IPS-15b (cell line): ENCODE data around the gene KIAA1191.

Experiments used
- H3K27me3 ChIP-seq: one replicate; pipeline ENCODE4 v1.6.1; 2013; ENCODE audit warnings: low read length; ENCODE audit not compliant: control insufficient read depth, insufficient read depth
- H3K36me3 ChIP-seq: one replicate; pipeline ENCODE4 v1.6.1; 2013; ENCODE audit warnings: low read length; ENCODE audit not compliant: control insufficient read depth, insufficient read depth
- H3K4me1 ChIP-seq: one replicate; pipeline ENCODE4 v1.6.1; 2013; ENCODE audit warnings: mild to moderate bottlenecking, low read length; ENCODE audit not compliant: control insufficient read depth, insufficient read depth
- H3K4me3 ChIP-seq: one replicate; pipeline ENCODE4 v1.5.1; 2013; ENCODE audit warnings: low read depth, low read length
- H3K9ac ChIP-seq: one replicate; pipeline ENCODE4 v1.6.1; 2013; ENCODE audit warnings: low read depth, mild to moderate bottlenecking, low read length
- H3K9me3 ChIP-seq: one replicate; pipeline ENCODE4 v1.6.1; 2013; ENCODE audit warnings: mild to moderate bottlenecking, low read length; ENCODE audit not compliant: control insufficient read depth, insufficient read depth

Gene KIAA1191

GRCh38 chr5:176356179-176356566 is 5.4 kb downstream of the KIAA1191 start:
- no peaks in the 10 kb centered on the region for H3K9me3 ChIP-seq
- no peaks in the 10 kb centered on the region for H3K27me3 ChIP-seq
- peaks cover 23% of the 10 kb centered on the region for H3K36me3 ChIP-seq
- no peaks in the 10 kb centered on the region for H3K4me1 ChIP-seq
- H3K9ac ChIP-seq, result no peak overlapping the region
- H3K4me3 ChIP-seq, result no peak overlapping the region

DNA sequence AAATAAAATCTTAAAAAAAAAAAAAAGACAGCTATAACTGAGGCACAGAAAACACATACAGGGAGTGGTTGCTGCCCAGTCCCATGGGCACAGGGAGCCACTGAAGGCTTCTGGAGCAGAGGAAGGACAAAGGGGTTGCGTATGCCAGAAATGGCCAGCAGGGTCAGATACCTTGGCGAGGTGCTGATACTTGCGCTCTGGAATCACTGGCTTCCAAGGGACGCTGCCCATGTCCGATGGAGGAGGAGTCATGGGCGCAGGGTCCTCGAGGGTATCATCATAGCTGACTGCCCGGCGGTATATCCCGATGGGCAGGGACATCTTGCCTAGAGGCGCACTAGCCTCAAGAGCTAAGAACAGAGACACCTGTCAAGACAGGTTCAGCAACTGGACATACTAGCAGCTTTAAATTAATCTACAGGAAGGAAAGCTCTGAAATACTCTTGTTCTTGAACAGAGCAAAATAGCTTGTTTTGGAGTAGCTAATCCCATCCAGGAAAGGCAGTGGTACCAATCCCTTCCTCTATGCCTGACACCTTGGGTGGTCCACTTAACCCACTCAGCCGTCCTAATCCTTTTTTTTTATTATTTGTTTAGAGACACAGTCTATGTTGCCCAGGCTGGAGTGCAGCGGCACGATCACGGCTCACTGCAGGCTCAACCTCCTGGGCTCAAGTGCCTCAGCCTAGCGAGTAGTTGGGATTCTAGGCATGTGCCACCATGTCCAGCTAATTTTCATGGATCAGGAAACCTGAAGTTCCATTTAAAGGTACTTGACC is 6.0 kb downstream of the KIAA1191 start:
- H3K27me3 ChIP-seq, result no peaks in the 10 kb centered on the region
- H3K9me3 ChIP-seq, result no peaks in the 10 kb centered on the region
- no peaks in the 10 kb centered on the region for H3K4me1 ChIP-seq
- H3K4me3 ChIP-seq, result no peak overlapping the region
- H3K36me3 ChIP-seq, result peaks cover 23% of the 10 kb centered on the region
- H3K9ac ChIP-seq, result no peak overlapping the region

DNA sequence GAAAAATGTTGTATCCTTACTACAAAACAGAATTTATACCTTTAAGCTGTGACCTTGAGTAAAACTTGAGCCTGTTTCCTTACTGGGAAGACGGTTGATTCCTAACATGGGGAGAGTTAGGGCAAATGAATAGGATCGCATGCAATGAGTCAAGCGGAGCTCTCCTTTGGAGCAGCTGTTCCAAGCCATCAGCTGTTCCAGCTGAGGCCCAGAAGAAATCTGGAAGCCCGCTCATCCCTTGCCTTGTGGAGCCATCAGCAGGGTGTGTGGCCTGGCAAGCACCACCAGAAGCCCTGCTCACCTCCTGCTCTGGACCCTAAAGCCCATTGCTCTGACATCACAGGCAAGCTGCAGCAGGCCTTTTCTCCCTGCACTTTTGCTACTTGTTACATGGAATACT is 8.0 kb downstream of the KIAA1191 start:
- Histone ChIP-seq H3K36me3 (peaks cover 32% of the 10 kb centered on the region), H3K27me3 (no peaks in the 10 kb centered on the region), H3K4me3 (no peak overlapping the region), H3K4me1 (no peaks in the 10 kb centered on the region), H3K9ac (no peak overlapping the region), H3K9me3 (no peaks in the 10 kb centered on the region)

GRCh38 chr5:176352116-176352878 is 9.3 kb downstream of the KIAA1191 start:
- Histone ChIP-seq H3K4me3 (no peak overlapping the region), H3K4me1 (no peaks in the 10 kb centered on the region), H3K27me3 (no peaks in the 10 kb centered on the region), H3K36me3 (peaks cover 31% of the 10 kb centered on the region), H3K9ac (no peak overlapping the region), H3K9me3 (no peaks in the 10 kb centered on the region)

DNA sequence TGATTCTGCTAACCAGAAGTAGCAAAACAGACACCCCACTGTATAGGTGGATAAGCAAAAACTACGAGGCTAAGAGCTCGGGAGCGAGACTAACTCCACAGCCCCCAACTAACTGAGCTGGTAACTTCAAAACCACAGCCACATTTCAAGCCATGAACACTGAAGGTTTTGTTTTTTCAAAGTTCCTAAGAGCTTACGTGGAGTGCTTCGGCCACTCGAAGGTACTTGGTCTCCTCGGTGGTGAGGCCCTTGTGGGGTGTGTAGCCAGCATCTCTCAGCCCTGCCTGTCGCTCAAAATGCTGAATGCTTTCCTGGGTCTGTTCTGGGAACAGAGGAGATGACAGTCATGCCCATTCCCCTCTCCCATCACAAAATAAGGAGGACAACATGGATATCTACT is 11.1 kb downstream of the KIAA1191 start:
- Histone ChIP-seq H3K36me3 (peaks cover 33% of the 10 kb centered on the region), H3K27me3 (no peaks in the 10 kb centered on the region), H3K9me3 (no peaks in the 10 kb centered on the region), H3K4me3 (no peak overlapping the region), H3K9ac (no peak overlapping the region), H3K4me1 (no peaks in the 10 kb centered on the region)

DNA sequence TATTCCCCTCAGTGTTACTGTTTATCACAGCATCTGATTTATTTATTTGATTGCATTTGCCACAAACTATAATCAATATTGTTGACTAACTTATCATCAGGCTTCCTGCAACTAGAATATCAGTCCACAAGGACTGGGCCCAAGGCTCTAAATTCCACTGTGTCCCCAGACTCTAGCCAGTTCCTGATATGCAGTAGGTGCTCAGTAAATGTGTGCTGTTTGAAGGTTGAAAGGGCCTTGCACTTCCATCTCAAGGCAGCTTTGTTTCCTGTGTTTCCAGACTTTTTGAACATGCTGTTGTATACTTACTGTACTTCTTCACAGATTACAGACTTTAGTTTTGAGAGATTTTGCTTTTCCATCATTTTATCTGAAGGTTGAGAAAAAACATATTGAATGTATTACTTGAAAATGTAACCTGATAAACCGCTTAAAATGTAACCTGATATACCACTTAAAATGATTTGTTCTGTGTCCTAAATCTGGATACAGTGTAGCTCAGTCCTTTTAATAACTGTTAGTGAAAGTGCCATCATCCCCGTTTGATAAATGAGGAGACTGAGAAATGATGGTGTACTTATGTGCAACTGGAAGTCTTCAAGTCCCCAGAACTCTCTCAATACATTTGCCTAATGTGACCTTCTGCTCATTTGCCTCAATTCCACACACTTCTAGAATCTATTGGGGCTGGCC is 18.7 kb downstream of the KIAA1191 start:
- peaks cover 2% of the 10 kb centered on the region for H3K36me3 ChIP-seq

DNA sequence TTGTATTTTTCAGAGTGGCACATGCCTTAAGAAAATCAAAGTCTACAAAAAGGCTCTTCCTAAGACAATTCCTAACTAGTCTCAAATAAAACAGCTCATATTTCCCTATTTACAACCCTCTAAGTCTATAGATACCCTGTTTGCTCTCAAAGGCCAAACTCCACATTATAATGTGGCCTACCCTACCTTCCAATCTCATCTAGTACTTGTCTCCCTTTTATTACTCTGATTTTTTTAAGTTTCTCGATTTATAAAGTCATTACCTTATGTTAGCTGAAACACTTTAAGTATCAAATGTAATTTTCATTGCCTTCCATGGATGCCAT is 19.4 kb downstream of the KIAA1191 start:
- no peaks in the 10 kb centered on the region for H3K27me3 ChIP-seq
- H3K9ac ChIP-seq, result no peak overlapping the region
- no peak overlapping the region for H3K4me3 ChIP-seq
- no peaks in the 10 kb centered on the region for H3K9me3 ChIP-seq
- peaks cover 2% of the 10 kb centered on the region for H3K36me3 ChIP-seq
- H3K4me1 ChIP-seq, result no peaks in the 10 kb centered on the region

More for the DNA sequence above, 18.7 kb downstream of the KIAA1191 start:
- Histone ChIP-seq H3K27me3 (no peaks in the 10 kb centered on the region), H3K9me3 (no peaks in the 10 kb centered on the region), H3K4me3 (no peak overlapping the region), H3K9ac (no peak overlapping the region), H3K4me1 (no peaks in the 10 kb centered on the region)

- Histone ChIP-seq H3K4me1 (no peaks in the 10 kb centered on the region), H3K36me3 (no peaks in the 10 kb centered on the region), H3K9ac (no peak overlapping the region), H3K27me3 (no peaks in the 10 kb centered on the region), H3K4me3 (no peak overlapping the region), H3K9me3 (no peaks in the 10 kb centered on the region)
These were observed 20.0 kb downstream of the KIAA1191 start for GRCh38 chr5:176341325-176342157.

DNA sequence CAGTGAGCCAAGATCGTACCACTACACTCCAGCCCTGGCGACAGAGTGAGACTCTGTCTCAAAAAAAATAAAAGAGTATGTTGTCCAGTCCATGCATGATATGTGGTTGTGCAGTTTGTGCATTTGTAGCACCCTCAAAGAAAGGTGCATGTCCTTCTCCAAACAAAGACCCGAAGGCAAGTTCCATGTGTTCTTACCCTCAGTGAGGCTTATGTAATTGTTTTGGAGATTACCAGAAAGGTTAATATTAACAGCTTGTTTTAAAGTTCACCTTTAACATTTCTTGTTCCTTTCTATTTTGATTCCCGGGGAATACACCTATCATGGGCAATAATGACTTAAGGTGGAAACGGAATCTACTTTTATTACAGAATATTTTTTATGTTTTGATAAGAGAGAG is 22.3 kb downstream of the KIAA1191 start:
- H3K9me3 ChIP-seq, result no peaks in the 10 kb centered on the region
- no peaks in the 10 kb centered on the region for H3K27me3 ChIP-seq
- no peaks in the 10 kb centered on the region for H3K4me1 ChIP-seq
- no peaks in the 10 kb centered on the region for H3K36me3 ChIP-seq
- no peak overlapping the region for H3K4me3 ChIP-seq
- H3K9ac ChIP-seq, result no peak overlapping the region

DNA sequence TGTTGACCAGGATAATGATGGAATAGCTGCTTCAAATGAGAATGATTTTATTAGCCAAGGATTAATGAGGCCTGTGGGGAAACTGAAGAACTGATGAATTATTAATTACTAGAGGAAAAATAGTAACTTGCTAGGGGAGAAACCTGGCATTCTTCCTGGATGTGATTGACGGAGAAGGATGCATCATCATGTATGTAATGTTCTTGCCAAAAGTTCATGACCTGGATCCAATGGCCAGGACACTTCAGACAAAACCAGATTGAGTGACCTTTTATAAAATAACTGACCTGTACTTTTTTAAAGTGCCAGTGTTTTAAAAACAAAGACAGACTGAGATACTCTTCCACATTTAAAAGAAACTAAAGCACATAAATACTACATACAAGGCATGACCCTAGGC is 23.7 kb downstream of the KIAA1191 start:
- H3K36me3 ChIP-seq, result no peaks in the 10 kb centered on the region
- H3K9ac ChIP-seq, result no peak overlapping the region
- H3K4me3 ChIP-seq, result no peak overlapping the region
- H3K4me1 ChIP-seq, result no peaks in the 10 kb centered on the region
- no peaks in the 10 kb centered on the region for H3K9me3 ChIP-seq
- H3K27me3 ChIP-seq, result no peaks in the 10 kb centered on the region

GRCh38 chr5:176334031-176334770 is 27.4 kb downstream of the KIAA1191 start:
- no peaks in the 10 kb centered on the region for H3K4me1 ChIP-seq
- no peaks in the 10 kb centered on the region for H3K36me3 ChIP-seq

More at GRCh38 chr5:176334031-176334770, 27.4 kb downstream of the KIAA1191 start:
- no peaks in the 10 kb centered on the region for H3K27me3 ChIP-seq
- H3K4me3 ChIP-seq, result no peak overlapping the region
- no peak overlapping the region for H3K9ac ChIP-seq
- H3K9me3 ChIP-seq, result no peaks in the 10 kb centered on the region
